HL-60 (cell line): ENCODE data around the gene FOXP1.

Experiments
- CTCF ChIP-seq: IDR thresholded peaks from one replicate; pipeline ENCODE4 v1.5.1; 2011; ENCODE audit warnings: low read length, control low read depth, inconsistent platforms; ENCODE audit not compliant: insufficient read depth
- POLR2AphosphoS5 ChIP-seq: IDR thresholded peaks from 2 replicates; pipeline ENCODE4 v1.6.1; 2012; ENCODE audit warnings: low read depth
- REST ChIP-seq: IDR thresholded peaks from 2 replicates; pipeline ENCODE4 v1.6.1; 2012; ENCODE audit warnings: low read depth; ENCODE audit not compliant: insufficient replicate concordance

DNA sequence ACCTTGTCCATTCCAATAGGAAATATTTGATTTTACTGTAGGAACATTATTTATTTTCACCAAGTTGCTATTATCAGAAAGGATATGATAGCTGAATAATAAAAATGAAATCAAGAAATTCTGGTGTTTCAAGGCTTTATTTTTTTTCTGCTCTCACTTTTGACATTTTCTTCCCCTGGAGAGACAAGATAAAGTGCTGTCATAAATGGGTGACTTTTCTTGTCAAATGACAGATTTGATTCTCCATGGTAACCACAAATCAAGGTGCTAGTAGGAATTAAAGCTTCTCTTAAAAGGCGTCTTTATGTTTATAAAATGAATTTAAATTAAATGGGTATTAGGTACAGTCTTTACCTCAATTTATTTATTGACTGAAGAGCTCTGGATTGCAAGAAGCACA is 124.6 kb downstream of the FOXP1 start:
- no peak for TF ChIP-seq CTCF
- TF ChIP-seq REST: no peak
- TF ChIP-seq POLR2AphosphoS5: no peak
